GM18505 (cell line): Measurements from ENCODE around the gene HOXA5.

Experiments used
- ATAC-seq: cut with Tn5 transposase; IDR thresholded peaks from one replicate; pipeline ENCODE4 v1.9.1; 2021; ENCODE audit not compliant: unreplicated experiment
- POLR2A ChIP-seq: IDR thresholded peaks from 4 replicates; pipeline ENCODE4 v1.6.1; 2011; ENCODE audit warnings: borderline replicate concordance; ENCODE audit not compliant: insufficient read depth, insufficient read length; ENCODE audit errors: extremely low read depth

HOXA5 gene

DNA sequence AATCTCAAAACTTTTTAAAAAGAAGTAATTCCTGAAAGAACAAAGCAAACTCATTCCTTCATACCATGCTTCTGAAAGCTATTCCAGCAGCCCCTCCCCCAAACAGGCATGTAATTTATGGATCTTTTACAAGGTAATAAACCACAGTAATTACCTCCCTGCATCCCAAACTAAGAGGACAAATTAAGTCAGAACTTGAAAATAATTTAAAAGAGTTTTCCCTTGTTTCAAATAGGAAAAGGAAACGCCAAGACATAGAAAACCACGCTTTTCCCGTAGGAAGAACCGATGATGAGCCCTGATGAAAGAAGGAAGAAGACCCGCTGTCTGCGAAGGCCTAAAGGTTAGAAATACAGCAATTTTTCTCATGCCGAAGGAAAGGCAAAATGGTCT is 21.8 kb downstream of the HOXA5 start:
- TF ChIP-seq POLR2A = no peak
- no peak for ATAC-seq

DNA sequence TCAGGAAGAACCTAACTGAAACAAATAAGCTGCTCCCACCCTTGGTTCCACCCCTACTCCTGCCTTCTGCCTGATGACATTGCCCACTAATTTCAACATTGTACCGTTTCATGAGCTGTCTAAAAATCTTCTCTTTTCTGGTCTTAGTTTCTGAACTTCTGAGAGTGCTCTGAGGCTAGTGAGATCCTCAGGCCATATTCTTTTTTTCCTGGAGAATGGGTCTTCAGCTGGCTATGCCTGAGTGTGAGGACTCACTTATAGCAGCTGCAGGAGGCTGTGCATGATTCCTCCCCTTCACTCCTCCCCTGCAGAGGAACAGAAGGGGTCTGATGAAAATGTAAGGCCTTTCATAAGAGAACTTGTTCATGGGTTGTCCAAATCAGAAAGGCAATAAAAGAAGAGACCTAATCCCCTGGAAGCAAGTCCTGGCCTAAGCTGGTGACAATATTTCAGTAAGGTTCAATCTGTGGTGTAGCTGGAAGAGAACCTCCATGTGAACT is 24.0 kb downstream of the HOXA5 start:
- TF ChIP-seq POLR2A = no peak
- no peak for ATAC-seq

DNA sequence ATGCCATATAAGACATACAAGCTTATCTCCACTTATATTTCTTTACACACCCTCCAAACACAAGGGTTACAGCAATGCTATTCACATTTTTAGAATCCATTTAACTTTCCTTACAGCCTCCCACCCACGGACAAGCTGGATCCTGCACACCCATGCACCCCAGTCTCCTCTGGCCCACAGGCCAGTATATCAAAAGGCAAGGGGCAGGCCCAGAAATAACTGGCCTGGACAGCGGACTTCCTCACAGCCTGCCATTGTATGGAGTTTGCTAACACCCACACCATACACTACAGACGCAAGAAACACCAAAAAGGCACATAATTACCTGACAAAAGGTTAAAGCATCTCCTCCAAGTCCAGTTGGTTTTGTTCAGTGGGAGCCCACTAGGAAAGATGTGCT is 24.9 kb downstream of the HOXA5 start:
- no peak for TF ChIP-seq POLR2A
- no peak for ATAC-seq

DNA sequence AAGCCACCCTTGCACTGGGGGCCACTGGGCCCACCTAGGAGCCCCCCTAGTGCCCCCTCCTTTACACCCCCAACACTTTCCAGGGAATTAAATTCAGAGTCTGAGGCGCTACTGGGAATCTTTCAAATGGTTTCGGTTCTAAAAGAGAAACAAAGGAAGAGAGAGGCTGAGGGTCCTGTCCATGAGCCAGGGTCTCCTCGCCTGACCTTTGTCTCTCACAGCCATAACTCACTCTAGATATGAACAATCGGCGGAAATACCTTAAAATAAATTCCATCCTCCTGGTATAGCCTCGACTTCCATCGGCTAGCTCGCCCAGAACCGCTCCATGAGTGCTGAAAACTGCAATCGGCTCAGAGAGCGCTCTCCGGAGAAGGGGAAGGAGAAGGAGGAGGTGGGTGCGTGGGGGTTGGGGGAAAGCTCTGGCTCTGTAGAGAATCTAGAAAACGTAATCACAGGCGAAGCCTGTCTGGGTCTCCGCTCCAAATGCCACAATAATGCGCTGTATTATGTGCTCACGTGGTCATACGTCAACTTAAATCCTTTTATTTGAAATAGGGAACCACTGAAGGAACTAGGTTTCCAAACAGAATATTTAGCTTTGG is 25.5 kb downstream of the HOXA5 start:
- TF ChIP-seq POLR2A = no peak
- ATAC-seq = no peak

DNA sequence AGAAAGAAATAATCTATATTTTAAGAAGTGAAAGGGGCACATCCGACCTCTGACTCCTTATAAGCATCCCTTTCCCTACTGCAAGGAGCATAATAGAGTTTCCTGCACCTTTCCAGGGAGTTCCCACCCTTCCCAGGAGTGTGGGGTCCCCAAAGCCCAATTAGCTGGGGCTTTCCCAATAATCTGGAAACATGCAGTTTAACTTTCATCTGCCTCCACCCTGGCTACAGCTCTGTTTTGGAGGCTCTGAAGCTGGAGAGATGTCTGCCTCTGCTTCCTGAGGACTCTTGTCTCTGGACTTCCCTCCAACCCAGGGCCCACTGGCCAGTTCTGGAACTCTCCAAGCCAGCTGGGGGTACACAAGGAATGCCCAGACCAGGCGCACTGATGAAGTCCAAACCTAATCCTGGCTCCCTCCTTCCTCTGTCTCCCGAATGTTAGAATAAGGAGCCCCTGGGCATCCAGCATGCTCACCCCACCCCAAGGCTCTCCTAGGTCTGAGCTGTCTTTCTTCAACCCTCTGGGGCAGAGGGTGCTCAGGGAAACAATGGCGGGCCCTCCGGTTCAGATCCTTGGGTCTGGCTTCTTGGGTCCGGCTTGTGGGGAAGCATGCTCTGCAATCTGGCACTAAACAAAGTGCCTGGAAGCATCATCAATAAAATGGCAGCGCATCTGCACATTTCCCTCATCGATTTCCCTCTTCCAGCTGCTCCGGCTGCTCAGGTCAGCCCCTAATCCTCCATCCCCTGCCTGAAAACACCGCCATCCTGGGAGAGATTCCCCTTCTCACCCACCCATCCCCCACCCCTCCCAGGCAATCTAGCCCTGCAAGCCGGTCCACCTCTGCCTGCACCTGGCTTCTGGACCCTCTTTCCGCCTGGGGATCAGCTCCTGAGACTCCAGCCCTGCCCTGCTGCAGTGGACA is 26.3 kb downstream of the HOXA5 start:
- no peak for TF ChIP-seq POLR2A
- no peak for ATAC-seq

DNA sequence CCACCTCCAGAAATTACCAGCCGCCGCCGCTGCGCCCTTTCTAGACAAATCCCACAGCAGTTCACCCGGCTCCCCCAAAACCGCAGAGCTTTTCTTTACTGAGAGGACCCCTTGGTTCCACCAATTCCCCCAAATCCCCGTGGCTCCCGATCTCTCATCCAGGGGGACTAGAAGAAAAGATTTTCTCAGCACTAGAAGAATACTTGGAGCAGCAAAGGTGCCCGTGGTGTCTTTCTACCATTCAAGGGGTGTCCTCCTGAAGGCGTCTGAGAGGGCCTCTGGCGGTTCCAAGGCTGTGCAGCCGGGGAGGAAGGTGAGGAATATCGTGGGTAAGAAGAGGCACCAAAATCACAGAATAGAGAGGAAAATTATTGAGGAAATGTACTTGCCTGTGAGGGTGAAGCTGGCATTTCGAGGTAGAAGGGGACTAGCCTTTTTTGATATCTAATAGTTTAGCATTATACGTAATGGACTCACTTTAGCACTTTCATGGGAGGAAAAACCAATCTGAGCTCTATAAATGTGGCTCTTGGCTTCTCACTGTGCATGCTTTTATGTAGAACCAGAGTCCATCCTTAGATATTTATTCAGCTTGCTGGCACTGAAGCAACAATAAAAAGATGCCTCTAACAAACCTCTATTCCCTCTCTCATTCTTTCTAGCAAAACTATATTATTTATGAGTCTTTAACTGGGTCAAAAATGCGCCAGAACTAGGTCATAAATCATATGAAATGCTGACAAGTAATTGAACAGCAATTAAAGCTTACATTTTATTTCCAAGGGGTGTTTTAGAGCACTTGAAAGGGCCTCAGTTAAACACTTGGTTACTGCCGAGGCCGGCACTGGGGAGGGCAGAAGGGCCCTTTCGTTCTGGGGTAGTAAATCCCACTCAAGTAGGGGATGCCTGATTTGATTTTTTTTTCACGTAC is 27.2 kb downstream of the HOXA5 start:
- no peak for ATAC-seq
- TF ChIP-seq POLR2A = no peak

DNA sequence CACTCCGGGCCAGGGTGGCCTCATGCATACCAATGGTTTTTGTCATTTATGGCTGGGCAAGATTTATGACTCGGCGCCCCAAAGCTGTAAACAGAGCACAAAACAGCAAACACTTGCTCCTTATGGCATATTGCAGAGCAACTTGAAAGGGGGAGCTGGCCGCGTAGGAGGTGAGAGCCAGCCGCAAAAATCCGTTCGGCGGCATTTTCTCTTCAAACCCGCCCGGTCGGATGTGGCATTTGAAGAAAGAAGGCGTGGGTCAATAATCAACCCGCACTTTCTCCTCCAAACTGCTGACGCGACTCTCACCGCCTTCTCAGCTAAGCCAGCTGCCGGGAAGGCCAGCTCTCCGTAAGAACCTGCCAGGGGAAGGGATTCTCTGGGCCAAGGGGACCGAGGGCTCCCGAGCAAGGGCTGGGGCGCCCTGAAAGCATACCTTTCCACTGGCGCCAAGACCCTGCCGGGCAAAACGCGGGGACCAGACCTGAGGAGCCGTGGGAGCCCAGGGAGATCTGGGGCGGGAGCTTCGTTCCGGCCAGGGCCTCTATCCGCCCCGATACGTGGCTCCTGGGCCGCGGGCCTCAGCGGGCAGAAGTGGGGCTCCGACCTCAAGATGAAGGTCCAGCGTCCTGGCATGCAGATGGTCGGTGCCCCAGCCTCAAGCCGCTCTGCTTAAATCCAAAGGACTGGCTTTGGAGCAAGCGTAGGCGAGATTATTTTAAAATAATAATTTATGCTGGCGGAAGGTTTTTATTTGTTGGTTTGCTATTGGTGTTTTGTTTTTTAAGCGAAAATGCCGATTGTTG is 28.1 kb downstream of the HOXA5 start:
- no peak for ATAC-seq

DNA sequence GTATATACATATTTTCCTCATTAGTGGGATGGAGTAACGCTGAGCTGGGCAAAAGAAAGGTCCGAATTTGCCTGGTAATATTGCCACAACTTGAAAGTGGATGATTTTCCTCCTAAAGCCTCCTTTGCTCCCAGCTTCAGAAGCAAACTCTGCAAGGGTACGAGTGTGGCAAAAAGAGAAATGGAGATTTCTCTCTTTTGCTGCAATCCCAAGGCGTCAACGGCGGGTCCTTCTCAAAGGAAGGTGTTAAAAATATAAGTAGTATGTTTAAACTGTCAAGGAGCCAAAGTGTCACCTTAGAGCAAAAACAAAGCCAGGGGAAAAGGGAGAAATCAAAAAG is 28.6 kb downstream of the HOXA5 start:
- no peak for ATAC-seq

More for the DNA sequence above, 28.1 kb downstream of the HOXA5 start:
- TF ChIP-seq POLR2A = no peak

DNA sequence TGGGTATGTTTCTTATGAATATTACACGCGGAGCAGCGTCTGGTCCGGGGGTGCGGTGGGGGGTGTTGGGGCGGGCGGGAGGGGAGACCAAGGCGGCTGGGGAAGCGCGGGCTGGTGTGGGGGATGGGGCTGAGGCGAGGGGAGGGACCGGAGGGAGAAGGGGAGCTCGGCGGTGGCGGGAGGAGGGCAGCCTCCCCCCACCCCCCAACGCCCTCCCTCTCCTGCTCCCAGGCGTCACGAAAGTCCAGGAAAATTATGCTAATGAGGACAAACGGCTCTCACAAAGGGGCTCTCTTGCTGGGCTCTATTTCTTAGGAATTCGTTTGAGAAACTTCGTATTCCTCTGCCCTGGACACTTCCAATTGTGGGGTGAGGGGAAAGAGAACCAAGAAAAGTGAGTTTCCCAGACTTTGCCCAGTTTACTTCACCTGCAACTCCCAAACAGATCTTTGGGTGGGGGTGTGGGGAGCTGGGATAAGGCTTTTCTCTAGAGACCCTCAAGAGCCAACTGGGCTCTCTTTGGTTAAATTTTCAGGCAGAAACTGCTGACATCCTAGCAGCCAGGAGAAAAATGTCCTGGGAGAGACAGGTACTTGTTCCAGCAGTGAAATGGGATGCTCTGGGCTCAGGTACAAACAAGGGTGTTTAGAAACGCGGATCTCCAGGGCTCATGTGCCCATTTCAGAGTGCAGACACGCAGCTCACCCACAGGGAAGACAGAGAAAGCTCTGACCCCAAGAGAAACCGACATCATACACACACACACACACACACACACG is 29.3 kb downstream of the HOXA5 start:
- no peak for TF ChIP-seq POLR2A
- no peak for ATAC-seq

More for the DNA sequence above, 28.6 kb downstream of the HOXA5 start:
- TF ChIP-seq POLR2A = no peak

DNA sequence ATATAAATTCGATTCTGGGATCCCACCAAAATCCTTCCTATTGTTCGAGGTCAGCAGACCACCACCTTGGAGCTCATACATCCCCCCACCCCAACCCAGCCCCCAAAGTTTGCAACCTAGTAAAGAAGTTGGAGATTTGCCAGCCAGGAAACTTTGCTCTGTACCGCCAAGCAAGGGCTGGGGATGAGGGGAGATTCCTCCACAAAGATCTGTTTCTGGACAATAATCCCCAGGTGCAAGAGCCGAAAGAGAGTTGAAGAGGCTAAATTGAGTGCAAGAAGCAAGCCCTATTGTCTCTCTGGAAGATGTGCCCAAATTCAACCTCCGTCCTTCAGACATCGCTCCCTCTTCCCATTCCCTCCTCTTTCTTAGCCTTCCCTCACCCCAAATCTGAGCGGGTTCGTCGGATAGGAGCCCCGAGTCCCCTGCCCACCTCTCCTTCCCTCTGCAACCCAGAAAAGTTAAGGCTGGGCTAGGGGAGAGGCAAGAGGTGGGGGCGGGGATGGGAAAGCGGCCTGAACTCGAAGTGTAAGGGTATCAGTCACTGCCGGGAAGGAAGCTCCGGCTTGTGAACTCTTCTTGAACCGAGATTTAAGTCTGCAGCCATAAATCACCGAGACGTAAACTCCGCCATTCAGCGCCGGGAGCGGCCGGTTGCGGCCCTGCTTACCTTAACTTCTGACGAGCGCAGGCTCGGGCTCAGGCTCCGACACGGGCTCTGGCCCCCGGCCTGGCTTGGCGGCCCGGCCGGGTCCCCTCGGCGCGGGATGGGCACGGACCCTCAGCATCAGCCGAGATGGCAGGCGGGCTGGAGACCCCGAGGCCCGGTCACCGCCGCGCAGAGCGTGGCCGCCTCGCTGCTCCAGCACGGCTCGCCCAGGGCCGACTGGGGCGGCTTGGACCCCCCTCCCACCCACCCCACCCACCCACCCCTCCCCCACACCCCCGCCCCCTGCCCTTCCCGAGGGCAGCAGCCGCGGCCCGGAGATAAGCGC is 30.2 kb downstream of the HOXA5 start:
- no peak for ATAC-seq
- TF ChIP-seq POLR2A = no peak

DNA sequence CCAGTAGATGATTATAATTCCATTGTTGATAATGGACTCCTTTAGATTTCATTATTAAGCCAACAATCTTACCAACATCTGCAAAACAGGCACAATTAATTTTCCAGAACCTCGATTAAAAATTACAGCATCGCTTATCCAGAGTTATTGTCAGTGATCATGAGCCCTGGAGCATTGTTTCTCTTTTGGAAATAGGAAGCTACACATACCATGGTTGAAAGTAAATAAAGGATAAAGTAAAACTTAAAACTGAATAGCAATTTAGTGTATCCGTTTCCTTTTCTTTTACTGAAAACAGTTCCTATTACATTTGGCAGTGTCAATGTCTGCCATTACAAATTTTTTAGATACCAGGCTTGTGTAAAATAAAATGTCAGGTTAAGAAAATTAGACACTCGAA is 31.1 kb downstream of the HOXA5 start:
- ATAC-seq = no peak
- no peak for TF ChIP-seq POLR2A
